GM12891 (cell line): Measurements from ENCODE around the gene GID4.

Source experiments
- POLR2AphosphoS5 ChIP-seq: IDR thresholded peaks from 2 replicates; pipeline ENCODE4 v1.6.1; 2011; ENCODE audit warnings: low read depth, low read length, control low read depth
- TAF1 ChIP-seq: IDR thresholded peaks from 2 replicates; pipeline ENCODE4 v1.6.1; 2011; ENCODE audit warnings: low read depth, low read length, control low read depth

DNA sequence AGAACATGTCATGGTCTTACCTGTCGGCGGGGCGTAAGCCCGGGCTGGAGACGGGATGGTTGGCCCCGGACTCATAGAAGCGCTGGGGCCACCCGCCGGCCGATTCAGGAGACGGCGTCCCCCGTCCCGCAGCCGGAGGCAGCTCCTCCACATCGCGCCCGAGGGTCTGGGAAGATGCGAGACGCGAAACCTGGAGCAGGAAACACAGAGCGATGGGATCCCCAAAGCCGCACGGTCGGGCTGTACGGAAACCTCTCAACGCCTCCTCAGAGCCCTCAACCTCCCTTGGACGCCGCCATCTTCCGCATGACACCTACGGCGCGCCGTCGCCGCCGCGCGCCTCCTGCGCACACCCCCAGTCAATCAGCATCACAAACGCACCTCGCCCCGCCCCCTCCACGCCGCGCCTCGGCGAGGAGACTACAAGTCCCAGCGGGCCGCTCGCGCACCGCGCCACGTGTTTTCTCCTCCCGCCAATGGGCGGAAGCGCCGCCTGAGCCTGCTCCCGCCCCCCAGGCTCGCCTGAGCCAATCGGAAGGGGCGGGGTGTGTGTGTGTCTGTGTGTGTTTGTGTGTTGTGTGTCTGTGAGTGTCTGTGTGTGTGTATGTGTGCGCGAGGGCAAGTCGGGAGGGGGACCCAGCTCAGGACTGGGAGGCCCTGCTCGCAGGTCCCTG, at the start of gene GID4, which contains the start of gene ATPAF2:
- peak; percentile 72 for TF ChIP-seq TAF1
- peak; percentile 55; the same call in 1 of the 2 replicates for TF ChIP-seq POLR2AphosphoS5
